ENCODE data around the gene CCDC136. TPM values are rescaled to one million over a fixed set of nuclear protein-coding genes. Genes with fewer than 3 reads are reported as not detected.

Gene CCDC136
- total RNA-seq, 1 donor from 2014 or later = 39.1 TPM

GRCh38 chr7:128758553-128758952 lies 33.2 kb upstream of the CCDC136 start:
- H3K9me3 Mint-ChIP-seq = no peaks in the 10 kb centered on the region
- H3K27ac Mint-ChIP-seq = no peak overlapping the region
- H3K36me3 Mint-ChIP-seq = peaks cover 24% of the 10 kb centered on the region
- no peak for DNase-seq (ENCODE audit: low spot score in 2 of 2, unreplicated experiment in 2 of 2)
- H3K4me3 Mint-ChIP-seq = no peak overlapping the region
- H3K27me3 Mint-ChIP-seq (ENCODE audit: low read depth) = no peaks in the 10 kb centered on the region
- TF ChIP-seq, protein P1, sequence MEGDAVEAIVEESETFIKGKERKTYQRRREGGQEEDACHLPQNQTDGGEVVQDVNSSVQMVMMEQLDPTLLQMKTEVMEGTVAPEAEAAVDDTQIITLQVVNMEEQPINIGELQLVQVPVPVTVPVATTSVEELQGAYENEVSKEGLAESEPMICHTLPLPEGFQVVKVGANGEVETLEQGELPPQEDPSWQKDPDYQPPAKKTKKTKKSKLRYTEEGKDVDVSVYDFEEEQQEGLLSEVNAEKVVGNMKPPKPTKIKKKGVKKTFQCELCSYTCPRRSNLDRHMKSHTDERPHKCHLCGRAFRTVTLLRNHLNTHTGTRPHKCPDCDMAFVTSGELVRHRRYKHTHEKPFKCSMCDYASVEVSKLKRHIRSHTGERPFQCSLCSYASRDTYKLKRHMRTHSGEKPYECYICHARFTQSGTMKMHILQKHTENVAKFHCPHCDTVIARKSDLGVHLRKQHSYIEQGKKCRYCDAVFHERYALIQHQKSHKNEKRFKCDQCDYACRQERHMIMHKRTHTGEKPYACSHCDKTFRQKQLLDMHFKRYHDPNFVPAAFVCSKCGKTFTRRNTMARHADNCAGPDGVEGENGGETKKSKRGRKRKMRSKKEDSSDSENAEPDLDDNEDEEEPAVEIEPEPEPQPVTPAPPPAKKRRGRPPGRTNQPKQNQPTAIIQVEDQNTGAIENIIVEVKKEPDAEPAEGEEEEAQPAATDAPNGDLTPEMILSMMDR (IDR thresholded peaks at IDR 0.05; ENCODE audit: unreplicated experiment) = no peak
- H3K4me1 Mint-ChIP-seq = no peaks in the 10 kb centered on the region

DNA sequence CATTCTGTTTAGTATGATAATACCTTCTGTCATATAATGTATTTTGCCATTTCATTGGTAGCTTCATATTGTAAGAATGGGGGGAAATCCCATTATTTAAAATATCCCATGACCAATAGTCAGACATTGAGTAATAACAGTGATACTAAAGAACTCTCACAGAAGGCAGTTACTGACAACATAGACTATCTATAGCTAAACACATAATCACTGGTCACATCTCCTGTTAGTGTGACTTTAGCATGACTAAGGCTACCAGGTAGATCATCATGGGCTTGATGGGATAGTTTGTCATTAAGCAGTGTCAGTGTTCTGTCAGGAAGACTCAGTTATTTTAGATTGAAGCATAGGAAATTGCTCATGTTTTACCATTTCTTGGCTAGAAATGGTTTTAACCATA lies 32.5 kb upstream of the CCDC136 start:
- Mint-ChIP-seq H3K4me1 (no peaks in the 10 kb centered on the region), H3K9me3 (no peaks in the 10 kb centered on the region), H3K27me3 (ENCODE audit: low read depth) (no peaks in the 10 kb centered on the region), H3K27ac (no peak overlapping the region), H3K36me3 (peaks cover 23% of the 10 kb centered on the region), H3K4me3 (no peak overlapping the region)
- no peak for DNase-seq (ENCODE audit: low spot score in 2 of 2, unreplicated experiment in 2 of 2)
- TF ChIP-seq, protein P1 (IDR thresholded peaks at IDR 0.05; ENCODE audit: unreplicated experiment) = no peak

GRCh38 chr7:128763541-128763940 lies 28.2 kb upstream of the CCDC136 start:
- TF ChIP-seq, protein P1 (IDR thresholded peaks at IDR 0.05; ENCODE audit: unreplicated experiment) = no peak
- no peaks in the 10 kb centered on the region for H3K27me3 Mint-ChIP-seq (ENCODE audit: low read depth)
- H3K4me3 Mint-ChIP-seq = no peak overlapping the region
- no peak overlapping the region for H3K27ac Mint-ChIP-seq
- peaks cover 30% of the 10 kb centered on the region for H3K36me3 Mint-ChIP-seq
- H3K9me3 Mint-ChIP-seq = no peaks in the 10 kb centered on the region
- DNase-seq (ENCODE audit: low spot score in 2 of 2, unreplicated experiment in 2 of 2) = no peak
- no peaks in the 10 kb centered on the region for H3K4me1 Mint-ChIP-seq

GRCh38 chr7:128767475-128768110 lies 24.2 kb upstream of the CCDC136 start:
- Mint-ChIP-seq H3K36me3 (peaks cover 53% of the 10 kb centered on the region), H3K9me3 (no peaks in the 10 kb centered on the region), H3K27me3 (ENCODE audit: low read depth) (no peaks in the 10 kb centered on the region), H3K27ac (no peak overlapping the region), H3K4me3 (no peak overlapping the region), H3K4me1 (no peaks in the 10 kb centered on the region)
- DNase-seq (ENCODE audit: low spot score in 2 of 2, unreplicated experiment in 2 of 2) = no peak
- TF ChIP-seq, protein P1 (IDR thresholded peaks at IDR 0.05; ENCODE audit: unreplicated experiment) = no peak

- TF ChIP-seq, protein P1 (IDR thresholded peaks at IDR 0.05; ENCODE audit: unreplicated experiment) = no peak
- Mint-ChIP-seq H3K27me3 (ENCODE audit: low read depth) (no peaks in the 10 kb centered on the region), H3K4me3 (no peak overlapping the region), H3K9me3 (no peaks in the 10 kb centered on the region), H3K36me3 (peaks cover 70% of the 10 kb centered on the region), H3K27ac (no peak overlapping the region), H3K4me1 (no peaks in the 10 kb centered on the region)
- no peak for DNase-seq (ENCODE audit: low spot score in 2 of 2, unreplicated experiment in 2 of 2)
Observed at GRCh38 chr7:128770233-128770632, 21.5 kb upstream of the CCDC136 start.

DNA sequence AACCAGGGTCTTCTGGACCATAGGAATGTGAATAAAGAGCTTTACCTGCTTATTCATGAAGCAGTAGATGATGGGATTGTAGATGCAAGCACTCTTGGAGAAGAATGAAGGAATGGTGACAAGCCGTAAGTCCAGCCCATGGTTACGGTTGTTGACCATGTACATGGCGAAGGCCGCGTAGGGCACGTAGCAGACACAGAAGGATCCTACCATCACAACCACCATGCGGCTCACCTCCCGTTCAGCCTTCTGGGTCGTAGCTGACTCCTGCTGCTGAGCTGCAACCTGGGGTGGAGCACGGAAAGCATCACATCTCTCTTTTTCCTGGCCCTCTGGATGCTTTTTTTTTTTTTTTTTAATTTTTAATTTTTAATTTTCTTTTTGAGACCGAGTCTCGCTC lies 18.2 kb upstream of the CCDC136 start:
- TF ChIP-seq, protein P1 (IDR thresholded peaks at IDR 0.05; ENCODE audit: unreplicated experiment) = no peak
- no peak overlapping the region for H3K4me3 Mint-ChIP-seq
- peaks cover 21% of the 10 kb centered on the region for H3K9me3 Mint-ChIP-seq
- H3K27ac Mint-ChIP-seq = no peak overlapping the region
- peaks cover 55% of the 10 kb centered on the region for H3K36me3 Mint-ChIP-seq
- H3K4me1 Mint-ChIP-seq = no peaks in the 10 kb centered on the region
- no peaks in the 10 kb centered on the region for H3K27me3 Mint-ChIP-seq (ENCODE audit: low read depth)
- no peak for DNase-seq (ENCODE audit: low spot score in 2 of 2, unreplicated experiment in 2 of 2)
